NB4 (cell line): ENCODE results near the gene PSMB2.
A peak's percentile ranks its signal among the peaks of the same experiment; 100 is the strongest.

Source experiments
- DNase-seq: peaks from one replicate; pipeline ENCODE4 v3.0.0; 2010; ENCODE audit warnings: low read depth
- H3K4me3 ChIP-seq: one replicate; pipeline ENCODE4 v1.5.1; 2011; ENCODE audit warnings: mild to moderate bottlenecking, low read depth, low read length, moderate library complexity
- MAX ChIP-seq: IDR thresholded peaks from 2 replicates; pipeline ENCODE4 v1.6.1; 2011; ENCODE audit warnings: low read depth, low read length
- MYC ChIP-seq: IDR thresholded peaks from 2 replicates; pipeline ENCODE4 v1.6.1; 2011; ENCODE audit warnings: low read depth, low read length
- POLR2A ChIP-seq: IDR thresholded peaks from 2 replicates; pipeline ENCODE4 v1.6.1; 2011; ENCODE audit warnings: mild to moderate bottlenecking; ENCODE audit not compliant: insufficient read length; ENCODE audit errors: extremely low read depth
- TF ChIP-seq, protein P1 (sequence below): IDR thresholded peaks from one replicate; pipeline ENCODE4 v1.5.1; 2012; ENCODE audit warnings: low read depth, low read length

The PSMB2 gene

GRCh38 chr1:35570589-35571137, 70.7 kb downstream of the PSMB2 start:
- TF ChIP-seq POLR2A (no peak), MAX (no peak), MYC (no peak)
- TF ChIP-seq, protein P1, sequence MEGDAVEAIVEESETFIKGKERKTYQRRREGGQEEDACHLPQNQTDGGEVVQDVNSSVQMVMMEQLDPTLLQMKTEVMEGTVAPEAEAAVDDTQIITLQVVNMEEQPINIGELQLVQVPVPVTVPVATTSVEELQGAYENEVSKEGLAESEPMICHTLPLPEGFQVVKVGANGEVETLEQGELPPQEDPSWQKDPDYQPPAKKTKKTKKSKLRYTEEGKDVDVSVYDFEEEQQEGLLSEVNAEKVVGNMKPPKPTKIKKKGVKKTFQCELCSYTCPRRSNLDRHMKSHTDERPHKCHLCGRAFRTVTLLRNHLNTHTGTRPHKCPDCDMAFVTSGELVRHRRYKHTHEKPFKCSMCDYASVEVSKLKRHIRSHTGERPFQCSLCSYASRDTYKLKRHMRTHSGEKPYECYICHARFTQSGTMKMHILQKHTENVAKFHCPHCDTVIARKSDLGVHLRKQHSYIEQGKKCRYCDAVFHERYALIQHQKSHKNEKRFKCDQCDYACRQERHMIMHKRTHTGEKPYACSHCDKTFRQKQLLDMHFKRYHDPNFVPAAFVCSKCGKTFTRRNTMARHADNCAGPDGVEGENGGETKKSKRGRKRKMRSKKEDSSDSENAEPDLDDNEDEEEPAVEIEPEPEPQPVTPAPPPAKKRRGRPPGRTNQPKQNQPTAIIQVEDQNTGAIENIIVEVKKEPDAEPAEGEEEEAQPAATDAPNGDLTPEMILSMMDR, result no peak
- DNase-seq, result no peak

DNA sequence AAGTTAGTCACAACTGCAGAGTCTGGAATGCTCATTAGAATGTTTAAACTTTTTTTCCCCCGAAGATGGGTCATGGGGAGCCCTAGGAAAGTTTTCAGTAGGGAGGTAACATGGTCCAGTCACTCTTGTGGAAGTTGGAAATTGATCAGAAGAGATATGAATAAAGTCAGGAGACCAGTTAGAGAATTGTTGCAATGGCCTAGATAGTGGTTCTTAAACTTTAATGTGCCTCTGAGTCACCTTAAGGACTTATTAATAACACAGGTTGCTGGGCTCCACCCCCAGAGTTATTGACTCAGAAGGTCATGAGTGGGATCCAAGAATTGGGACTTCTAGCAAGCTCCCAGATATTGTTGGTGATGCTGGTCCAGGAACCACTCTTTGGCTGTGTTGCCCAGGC, 71.4 kb downstream of the PSMB2 start:
- TF ChIP-seq MYC (no peak), MAX (no peak), POLR2A (no peak)
- TF ChIP-seq, protein P1, result no peak
- no peak for DNase-seq
- H3K4me3 ChIP-seq, result no peak overlapping the region

More at GRCh38 chr1:35570589-35571137, 70.7 kb downstream of the PSMB2 start:
- H3K4me3 ChIP-seq, result no peak overlapping the region

DNA sequence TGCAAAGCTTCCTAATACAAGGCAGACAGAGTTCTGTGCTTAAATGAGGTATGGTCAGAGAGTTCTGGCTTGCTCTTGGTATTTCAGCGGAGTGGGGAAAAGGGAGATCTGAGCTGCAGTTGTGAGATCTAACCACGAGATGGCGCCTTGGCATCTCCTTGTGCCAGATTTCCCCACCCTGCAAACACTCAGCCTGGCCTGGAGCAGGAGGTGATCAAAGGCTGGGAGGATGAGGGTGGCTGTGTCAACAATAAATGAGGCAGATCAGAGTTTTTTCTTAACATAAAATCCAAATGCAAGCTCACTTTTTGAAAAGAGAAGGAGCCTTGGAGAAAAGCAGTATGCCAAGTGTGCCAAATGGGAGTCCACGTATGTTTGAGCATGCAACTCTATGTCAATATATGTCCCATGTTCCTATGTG, 72.3 kb downstream of the PSMB2 start:
- TF ChIP-seq MYC, result no peak
- TF ChIP-seq, protein P1, result peak; percentile 78
- 0 out of 2 replicates have a peak, but pooled peaks have one; percentile 30 for TF ChIP-seq MAX
- no peak overlapping the region for H3K4me3 ChIP-seq
- DNase-seq, result peak; percentile 75

DNA sequence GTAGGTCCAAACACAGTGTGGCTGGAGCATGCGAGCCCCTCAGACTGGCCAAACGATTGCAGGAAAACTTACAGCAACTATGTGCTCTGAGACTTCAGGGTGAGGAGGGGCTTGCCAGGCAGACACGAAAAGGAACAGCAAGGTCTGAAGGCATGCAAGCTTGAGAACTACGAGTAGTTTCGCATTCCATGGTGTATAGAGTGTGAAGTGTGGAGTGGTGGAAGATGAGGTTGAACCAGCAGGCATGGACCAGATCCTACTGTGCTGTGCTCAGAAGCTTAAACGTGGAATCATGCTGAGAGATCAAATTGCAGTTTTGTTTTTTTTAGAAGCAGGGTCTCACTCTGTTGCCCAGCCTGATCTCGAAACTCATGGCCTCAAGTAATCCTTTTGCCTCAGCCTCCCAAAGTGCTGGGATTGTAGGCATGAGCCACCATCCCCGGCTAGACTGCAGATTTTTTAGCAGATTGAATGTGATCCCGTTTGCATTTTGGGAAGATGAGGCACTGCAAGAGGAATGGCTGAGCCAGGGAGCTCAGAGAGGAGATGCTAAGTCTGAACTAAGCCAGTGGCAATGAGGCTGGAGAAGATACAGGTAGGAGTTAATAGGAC, 73.3 kb downstream of the PSMB2 start:
- no peak for TF ChIP-seq MYC
- no peak for TF ChIP-seq MAX
- TF ChIP-seq, protein P1, result no peak
- no peak for TF ChIP-seq POLR2A

GRCh38 chr1:35565742-35566133, 75.6 kb downstream of the PSMB2 start:
- TF ChIP-seq MYC, result no peak
- no peak for TF ChIP-seq POLR2A
- TF ChIP-seq MAX, result no peak
- TF ChIP-seq, protein P1, result no peak
- H3K4me3 ChIP-seq, result no peak overlapping the region
- no peak for DNase-seq

More for the DNA sequence above, 73.3 kb downstream of the PSMB2 start:
- DNase-seq, result no peak
- H3K4me3 ChIP-seq, result no peak overlapping the region
